Dedifferentiated amniotic fluid mesenchymal stem cell (primary cell): ENCODE measurements around the gene INSL4.

ENCODE experiments used
- DNase-seq: peaks from one replicate; pipeline ENCODE4 v3.0.0-alpha.2; 2016; ENCODE audit errors: extremely low spot score

Gene INSL4

GRCh38 chr9:5231212-5231611 lies at the start of gene INSL4:
TSS of gene INSL4 (plus strand) at chr9:5231419. CDS start at chr9:5231524, 105 bp downstream.
- no peak for DNase-seq

- no peak for DNase-seq
Measured at GRCh38 chr9:5184776-5185175, 46.4 kb upstream of the INSL4 start.

GRCh38 chr9:5185220-5185840 lies 45.9 kb upstream of the INSL4 start, which contains the start of gene INSL6:
TSS of gene INSL6 (minus strand) at chr9:5185639. CDS start at chr9:5185602, 37 bp downstream.
- DNase-seq, result no peak

GRCh38 chr9:5186416-5187169 lies 44.6 kb upstream of the INSL4 start:
- peak; percentile 55 for DNase-seq

GRCh38 chr9:5188060-5188984 lies 42.9 kb upstream of the INSL4 start:
- no peak for DNase-seq

- DNase-seq, result no peak
Measured at GRCh38 chr9:5191985-5192384, 39.2 kb upstream of the INSL4 start.

GRCh38 chr9:5193345-5193744 lies 37.9 kb upstream of the INSL4 start:
- no peak for DNase-seq

GRCh38 chr9:5195463-5195862 lies 35.8 kb upstream of the INSL4 start:
- no peak for DNase-seq

GRCh38 chr9:5205071-5205470 lies 26.1 kb upstream of the INSL4 start:
- DNase-seq, result no peak

GRCh38 chr9:5230554-5230953 lies 665 bp upstream of the INSL4 start:
- DNase-seq, result no peak

GRCh38 chr9:5263351-5264218 lies 32.4 kb downstream of the INSL4 start:
- DNase-seq, result no peak

- DNase-seq, result no peak
Measured at GRCh38 chr9:5264219-5264595, 33.0 kb downstream of the INSL4 start.

- no peak for DNase-seq
Measured at GRCh38 chr9:5265939-5266338, 34.7 kb downstream of the INSL4 start.

- DNase-seq, result peak; percentile 16
Measured at GRCh38 chr9:5269249-5269715, 38.1 kb downstream of the INSL4 start.

GRCh38 chr9:5274770-5275169 lies 43.6 kb downstream of the INSL4 start:
- no peak for DNase-seq

- no peak for DNase-seq
Measured at GRCh38 chr9:5278486-5278885, 47.3 kb downstream of the INSL4 start.
